Fibroblast of mammary gland (primary cell): ENCODE data around the gene TIE1.

ENCODE experiments used
- DNase-seq: peaks from one replicate; pipeline ENCODE4 v3.0.0-alpha.2; 2010; ENCODE audit warnings: low read depth
- H3K4me3 ChIP-seq: 2 replicates; pipeline ENCODE4 v1.5.1; 2011; ENCODE audit warnings: low read depth, mild to moderate bottlenecking, low read length, moderate library complexity; ENCODE audit not compliant: control insufficient read depth
- TF ChIP-seq, protein P1 (sequence below): conservative IDR thresholded peaks from 2 replicates; pipeline ENCODE4 v1.5.1; 2011; ENCODE audit warnings: low read depth, low read length, inconsistent platforms; ENCODE audit not compliant: control insufficient read depth, insufficient read depth

Gene TIE1

DNA sequence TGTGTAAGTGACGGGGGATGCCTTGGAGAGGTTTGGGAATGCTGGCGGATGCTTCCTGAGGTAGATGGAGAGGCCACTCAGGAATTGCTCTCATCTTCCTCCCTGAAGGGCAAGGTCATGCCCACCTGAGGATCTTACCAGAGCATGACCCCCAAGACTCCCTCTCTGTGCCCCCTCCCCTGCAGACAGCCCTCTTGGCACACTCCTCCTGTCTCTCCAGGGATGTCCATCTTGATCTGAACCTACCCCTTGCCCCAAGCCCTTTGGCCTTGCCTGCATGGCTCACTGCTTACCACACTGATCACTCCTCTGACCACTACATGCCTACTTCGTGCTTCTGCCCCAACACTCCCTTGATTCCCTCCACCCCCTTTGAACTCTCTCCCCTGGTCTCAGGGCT is 19.0 kb downstream of the TIE1 start:
- TF ChIP-seq, protein P1, sequence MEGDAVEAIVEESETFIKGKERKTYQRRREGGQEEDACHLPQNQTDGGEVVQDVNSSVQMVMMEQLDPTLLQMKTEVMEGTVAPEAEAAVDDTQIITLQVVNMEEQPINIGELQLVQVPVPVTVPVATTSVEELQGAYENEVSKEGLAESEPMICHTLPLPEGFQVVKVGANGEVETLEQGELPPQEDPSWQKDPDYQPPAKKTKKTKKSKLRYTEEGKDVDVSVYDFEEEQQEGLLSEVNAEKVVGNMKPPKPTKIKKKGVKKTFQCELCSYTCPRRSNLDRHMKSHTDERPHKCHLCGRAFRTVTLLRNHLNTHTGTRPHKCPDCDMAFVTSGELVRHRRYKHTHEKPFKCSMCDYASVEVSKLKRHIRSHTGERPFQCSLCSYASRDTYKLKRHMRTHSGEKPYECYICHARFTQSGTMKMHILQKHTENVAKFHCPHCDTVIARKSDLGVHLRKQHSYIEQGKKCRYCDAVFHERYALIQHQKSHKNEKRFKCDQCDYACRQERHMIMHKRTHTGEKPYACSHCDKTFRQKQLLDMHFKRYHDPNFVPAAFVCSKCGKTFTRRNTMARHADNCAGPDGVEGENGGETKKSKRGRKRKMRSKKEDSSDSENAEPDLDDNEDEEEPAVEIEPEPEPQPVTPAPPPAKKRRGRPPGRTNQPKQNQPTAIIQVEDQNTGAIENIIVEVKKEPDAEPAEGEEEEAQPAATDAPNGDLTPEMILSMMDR = no peak
- DNase-seq = no peak
- H3K4me3 ChIP-seq = no peak overlapping the region

DNA sequence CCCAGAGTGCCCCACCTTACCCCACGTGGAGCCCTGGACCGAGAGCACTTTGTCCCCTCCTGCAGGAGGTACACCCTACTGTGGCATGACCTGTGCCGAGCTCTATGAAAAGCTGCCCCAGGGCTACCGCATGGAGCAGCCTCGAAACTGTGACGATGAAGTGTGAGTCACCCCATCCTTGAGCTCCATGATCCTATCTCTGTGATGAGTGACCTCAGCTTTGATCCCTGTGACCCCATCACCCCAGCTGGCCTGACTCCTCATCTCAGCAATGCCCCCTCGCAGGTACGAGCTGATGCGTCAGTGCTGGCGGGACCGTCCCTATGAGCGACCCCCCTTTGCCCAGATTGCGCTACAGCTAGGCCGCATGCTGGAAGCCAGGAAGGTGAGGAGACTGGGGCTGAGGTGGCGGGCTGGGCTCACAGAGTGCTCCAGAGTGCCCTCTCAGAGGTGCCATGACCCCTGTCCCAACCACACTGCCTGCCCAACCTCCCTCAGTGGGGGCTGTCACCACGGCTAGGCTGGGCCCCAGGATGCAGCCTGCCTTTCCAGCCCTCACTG is 20.6 kb downstream of the TIE1 start:
- no peak overlapping the region for H3K4me3 ChIP-seq
- TF ChIP-seq, protein P1 = no peak
- DNase-seq = no peak

DNA sequence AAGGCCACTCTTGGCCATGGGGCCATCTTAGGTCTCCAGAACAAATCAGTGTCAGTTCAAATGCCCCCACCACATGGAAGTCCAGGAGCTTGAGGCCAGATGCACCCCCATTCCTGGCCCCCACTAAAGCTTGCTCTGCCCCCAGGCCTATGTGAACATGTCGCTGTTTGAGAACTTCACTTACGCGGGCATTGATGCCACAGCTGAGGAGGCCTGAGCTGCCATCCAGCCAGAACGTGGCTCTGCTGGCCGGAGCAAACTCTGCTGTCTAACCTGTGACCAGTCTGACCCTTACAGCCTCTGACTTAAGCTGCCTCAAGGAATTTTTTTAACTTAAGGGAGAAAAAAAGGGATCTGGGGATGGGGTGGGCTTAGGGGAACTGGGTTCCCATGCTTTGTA is 21.7 kb downstream of the TIE1 start:
- H3K4me3 ChIP-seq = no peak overlapping the region
- DNase-seq = no peak
- TF ChIP-seq, protein P1 = no peak

DNA sequence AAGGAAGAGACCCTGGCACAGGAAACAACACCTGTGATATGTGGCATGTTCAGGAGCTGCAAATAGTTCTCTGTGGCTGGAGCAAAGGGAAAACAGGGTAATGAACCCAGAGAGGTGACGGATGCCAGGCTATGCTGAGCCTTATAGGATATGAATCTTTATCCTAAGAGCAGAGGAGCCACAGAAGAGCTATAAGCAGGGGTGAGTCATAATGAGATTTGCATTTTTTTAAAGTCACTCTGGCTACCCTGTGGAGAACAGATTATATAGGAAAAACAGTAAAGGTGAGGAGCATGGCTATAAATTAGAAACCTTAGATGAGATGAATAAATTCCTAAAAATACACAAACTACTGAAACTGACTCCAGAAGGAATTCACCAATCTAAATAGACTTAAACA is 24.0 kb downstream of the TIE1 start:
- DNase-seq = no peak
- no peak overlapping the region for H3K4me3 ChIP-seq
- TF ChIP-seq, protein P1 = no peak

DNA sequence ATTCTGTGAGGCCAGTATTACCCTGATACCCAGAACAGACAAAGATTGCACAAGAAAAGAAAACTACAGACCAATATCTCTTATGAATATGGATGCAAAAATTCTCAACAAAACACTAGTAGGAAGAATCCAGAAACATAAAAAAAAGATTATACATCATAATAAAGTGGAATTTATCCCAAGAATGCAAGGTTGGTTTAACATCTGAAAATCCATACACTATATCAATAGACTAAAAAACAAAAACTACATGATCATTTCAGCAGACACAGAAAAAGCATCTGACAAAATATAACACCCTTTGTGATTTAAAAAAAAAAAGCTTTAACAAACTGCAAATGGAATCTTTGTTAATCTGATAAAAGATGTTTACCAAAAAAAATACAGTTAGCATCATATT is 24.6 kb downstream of the TIE1 start:
- H3K4me3 ChIP-seq = no peak overlapping the region
- TF ChIP-seq, protein P1 = no peak

DNA sequence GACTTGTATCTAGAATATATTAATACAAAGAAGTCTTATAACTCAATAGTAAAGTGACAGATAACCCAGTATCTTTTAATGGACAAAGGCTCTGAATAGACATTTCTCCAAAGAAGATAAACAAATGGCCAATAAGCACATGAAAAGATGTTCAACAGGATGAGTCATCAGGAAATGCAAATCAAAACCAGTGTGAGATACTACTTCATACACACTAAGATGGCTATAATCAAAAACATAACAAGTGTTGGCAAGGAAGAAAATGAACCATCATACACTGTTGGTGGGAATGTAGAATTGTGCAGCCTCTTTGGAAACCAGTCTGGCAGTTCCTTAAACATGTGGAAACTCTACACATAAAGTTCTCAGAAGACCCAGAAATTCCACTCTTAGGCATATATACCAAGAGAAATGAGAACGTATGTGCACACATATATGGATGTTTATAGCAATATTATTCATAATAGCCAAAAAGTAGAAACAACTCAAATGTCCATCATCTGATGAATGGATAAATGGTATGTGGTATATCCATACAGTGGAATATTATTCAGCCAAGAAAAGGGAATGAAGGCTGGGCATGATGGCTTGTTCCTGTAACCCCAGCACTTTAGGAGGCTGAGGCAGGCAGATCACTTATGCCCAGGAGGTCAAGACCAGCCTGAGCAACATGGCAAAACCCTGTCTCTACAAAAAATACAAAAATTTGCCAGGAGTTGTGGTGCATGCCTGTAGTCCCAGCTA is 26.9 kb downstream of the TIE1 start:
- no peak overlapping the region for H3K4me3 ChIP-seq
- TF ChIP-seq, protein P1 = no peak
- peak; percentile 80 for DNase-seq

More for the DNA sequence above, 24.6 kb downstream of the TIE1 start:
- DNase-seq = no peak
